ENCODE data around the gene SFXN3. TPM values are rescaled to one million over a fixed set of nuclear protein-coding genes. Genes with fewer than 3 reads are reported as not detected.

SFXN3 gene
- total and polyA plus RNA-seq, 2 of the 13 experiments (the other 11 are each of a cell fraction or from before 2014, with no cell fraction given): 16.8 to 71.5 TPM

GRCh38 chr10:101014230-101014884 is 16.7 kb upstream of the SFXN3 start (continued):
- TF ChIP-seq SNAPC4 (CRISPR knock-in tag; IDR thresholded peaks at IDR 0.05) (peak; percentile 28; the same call in 1 of the 2 replicates), TAF1 (CRISPR knock-in tag; IDR thresholded peaks at IDR 0.05) (no peak), AHR (CRISPR knock-in tag; IDR thresholded peaks at IDR 0.05) (0 out of 2 replicates have a peak, but pooled peaks have one; percentile 23), SMYD3 (CRISPR knock-in tag; IDR thresholded peaks at IDR 0.05) (no peak), ZNF263 (CRISPR knock-in tag; IDR thresholded peaks at IDR 0.05) (0 out of 2 replicates have a peak, but pooled peaks have one; percentile 21), NFKBIZ (CRISPR knock-in tag; IDR thresholded peaks at IDR 0.05) (no peak), MATR3 (CRISPR knock-in tag; IDR thresholded peaks at IDR 0.05) (no peak), XRCC5 (optimal IDR thresholded peaks at IDR 0.05; ENCODE audit: low read length) (peak; percentile 16), DNMT1 (CRISPR knock-in tag; IDR thresholded peaks at IDR 0.05) (no peak), ZC3H13 (CRISPR knock-in tag; IDR thresholded peaks at IDR 0.05) (0 out of 2 replicates have a peak, but pooled peaks have one; percentile 44), FOXO4 (CRISPR knock-in tag; conservative IDR thresholded peaks at IDR 0.05) (no peak), THAP7 (CRISPR knock-in tag; IDR thresholded peaks at IDR 0.05) (no peak), IRF9 (CRISPR knock-in tag; IDR thresholded peaks at IDR 0.05; ENCODE audit: borderline replicate concordance) (no peak), KDM2A (CRISPR knock-in tag; IDR thresholded peaks at IDR 0.05; ENCODE audit: borderline replicate concordance, low read depth) (peak; percentile 65), ZNF275 (CRISPR knock-in tag; IDR thresholded peaks at IDR 0.05; ENCODE audit: borderline replicate concordance) (no peak), ZNF552 (CRISPR knock-in tag; IDR thresholded peaks at IDR 0.05; ENCODE audit: borderline replicate concordance) (no peak), RAD21 (CRISPR knock-in tag; IDR thresholded peaks at IDR 0.05) (peak; percentile 85), ZNF512 (CRISPR knock-in tag; IDR thresholded peaks at IDR 0.05) (no peak), MTA3 (CRISPR knock-in tag; IDR thresholded peaks at IDR 0.05) (no peak)
